ENCODE data around the gene ACTL8.

ACTL8 gene

DNA sequence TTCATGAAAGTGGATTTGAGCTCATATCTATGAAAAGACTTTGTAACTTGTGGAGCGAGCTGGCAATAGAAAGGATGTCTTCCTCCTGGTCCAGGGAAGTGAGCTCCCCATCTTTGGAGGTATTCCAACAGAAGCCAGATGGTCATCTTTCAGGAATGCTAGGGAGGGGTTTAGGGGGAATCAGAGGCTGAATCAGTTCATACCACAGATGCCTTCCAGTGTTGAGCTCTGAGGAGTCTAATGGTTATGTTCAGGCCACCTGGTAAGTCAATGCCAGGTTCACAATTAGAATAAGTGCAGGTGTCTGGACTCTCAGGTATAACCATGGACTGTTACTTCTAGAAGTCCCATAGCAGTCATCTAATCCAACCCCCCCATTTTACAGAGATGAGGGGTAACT is 119.1 kb downstream of the ACTL8 start:
- no peaks in the 10 kb centered on the region for H3K79me2 ChIP-seq (ENCODE audit: low read length)
- no peak for DNase-seq
- H3K4me2 ChIP-seq (ENCODE audit: low read depth, low read length), result no peak overlapping the region
- peaks cover 90% of the 10 kb centered on the region for H3K27me3 ChIP-seq (replicated peaks; ENCODE audit: insufficient read depth, low read length)
- no peak overlapping the region for H3K27ac ChIP-seq (ENCODE audit: low read length)
- no peak overlapping the region for H3K9ac ChIP-seq (ENCODE audit: low read length)
- H3K4me3 ChIP-seq (ENCODE audit: low read length), result no peak overlapping the region
- H4K20me1 ChIP-seq (ENCODE audit: insufficient read depth, low read length), result no peaks in the 10 kb centered on the region
- no peak overlapping the region for H2AFZ ChIP-seq (ENCODE audit: low read length)
- no peaks in the 10 kb centered on the region for H3K4me1 ChIP-seq (ENCODE audit: low read length)
- no peaks in the 10 kb centered on the region for H3F3A ChIP-seq (ENCODE audit: insufficient read depth, low read length)
- H3K9me3 ChIP-seq (replicated peaks; ENCODE audit: insufficient read depth, low read length), result no peaks in the 10 kb centered on the region
- H3K36me3 ChIP-seq (replicated peaks; ENCODE audit: insufficient read depth, low read length), result no peaks in the 10 kb centered on the region
- no peaks in the 10 kb centered on the region for H3K9me2 ChIP-seq (replicated peaks; ENCODE audit: insufficient read depth, low read length)
- TF ChIP-seq EZH2 (optimal IDR thresholded peaks at IDR 0.05; ENCODE audit: low read depth, low read length) (no peak), EZH2phosphoT487 (IDR thresholded peaks at IDR 0.05; ENCODE audit: low read length) (no peak), CTCF (IDR thresholded peaks at IDR 0.05; ENCODE audit: low read length) (no peak)

DNA sequence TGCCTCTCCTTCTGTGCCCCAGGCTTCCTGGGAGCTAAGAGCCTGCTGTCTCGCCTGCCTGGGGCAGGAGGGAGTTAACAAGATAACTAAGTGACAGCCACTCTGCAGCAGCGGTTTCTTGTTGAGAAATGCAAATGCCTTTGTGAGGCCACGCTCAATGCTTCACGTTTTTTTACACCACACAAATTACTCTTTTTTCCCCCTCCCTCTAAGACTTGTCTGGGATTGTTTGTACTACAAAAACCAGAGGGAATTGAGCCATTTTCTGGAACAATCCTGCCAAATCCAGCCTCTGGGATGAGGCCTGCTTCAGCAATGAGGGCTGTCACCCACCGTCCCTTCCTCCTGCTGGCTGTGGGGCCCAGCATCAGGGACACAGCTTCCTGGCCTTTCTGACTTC is 119.6 kb downstream of the ACTL8 start:
- no peak for TF ChIP-seq EZH2phosphoT487 (IDR thresholded peaks at IDR 0.05; ENCODE audit: low read length)
- no peak for TF ChIP-seq EZH2 (optimal IDR thresholded peaks at IDR 0.05; ENCODE audit: low read depth, low read length)
- no peak for TF ChIP-seq CTCF (IDR thresholded peaks at IDR 0.05; ENCODE audit: low read length)
- Histone ChIP-seq H3K4me2 (ENCODE audit: low read depth, low read length) (no peak overlapping the region), H3F3A (ENCODE audit: insufficient read depth, low read length) (no peaks in the 10 kb centered on the region), H3K9me3 (replicated peaks; ENCODE audit: insufficient read depth, low read length) (no peaks in the 10 kb centered on the region), H3K9me2 (replicated peaks; ENCODE audit: insufficient read depth, low read length) (no peaks in the 10 kb centered on the region), H3K9ac (ENCODE audit: low read length) (no peak overlapping the region), H4K20me1 (ENCODE audit: insufficient read depth, low read length) (no peaks in the 10 kb centered on the region), H3K4me1 (ENCODE audit: low read length) (no peaks in the 10 kb centered on the region), H2AFZ (ENCODE audit: low read length) (no peak overlapping the region), H3K36me3 (replicated peaks; ENCODE audit: insufficient read depth, low read length) (no peaks in the 10 kb centered on the region), H3K4me3 (ENCODE audit: low read length) (no peak overlapping the region), H3K27ac (ENCODE audit: low read length) (no peak overlapping the region), H3K27me3 (replicated peaks; ENCODE audit: insufficient read depth, low read length) (peaks cover 90% of the 10 kb centered on the region), H3K79me2 (ENCODE audit: low read length) (no peaks in the 10 kb centered on the region)
- no peak for DNase-seq

GRCh38 chr1:17875171-17875881 is 120.2 kb downstream of the ACTL8 start:
- Histone ChIP-seq H3K4me1 (ENCODE audit: low read length) (no peaks in the 10 kb centered on the region), H3K9ac (ENCODE audit: low read length) (no peak overlapping the region), H3K27ac (ENCODE audit: low read length) (no peak overlapping the region), H3K36me3 (replicated peaks; ENCODE audit: insufficient read depth, low read length) (no peaks in the 10 kb centered on the region), H3K9me2 (replicated peaks; ENCODE audit: insufficient read depth, low read length) (no peaks in the 10 kb centered on the region), H4K20me1 (ENCODE audit: insufficient read depth, low read length) (no peaks in the 10 kb centered on the region), H3K4me2 (ENCODE audit: low read depth, low read length) (no peak overlapping the region), H3F3A (ENCODE audit: insufficient read depth, low read length) (no peaks in the 10 kb centered on the region), H3K4me3 (ENCODE audit: low read length) (no peak overlapping the region), H3K79me2 (ENCODE audit: low read length) (no peaks in the 10 kb centered on the region), H3K27me3 (replicated peaks; ENCODE audit: insufficient read depth, low read length) (peaks cover 91% of the 10 kb centered on the region), H3K9me3 (replicated peaks; ENCODE audit: insufficient read depth, low read length) (no peaks in the 10 kb centered on the region), H2AFZ (ENCODE audit: low read length) (no peak overlapping the region)
- no peak for TF ChIP-seq EZH2phosphoT487 (IDR thresholded peaks at IDR 0.05; ENCODE audit: low read length)
- TF ChIP-seq EZH2 (optimal IDR thresholded peaks at IDR 0.05; ENCODE audit: low read depth, low read length), result no peak
- TF ChIP-seq CTCF (IDR thresholded peaks at IDR 0.05; ENCODE audit: low read length), result no peak
- DNase-seq, result no peak
